Measurements from ENCODE around the gene SINHCAF.

DNA sequence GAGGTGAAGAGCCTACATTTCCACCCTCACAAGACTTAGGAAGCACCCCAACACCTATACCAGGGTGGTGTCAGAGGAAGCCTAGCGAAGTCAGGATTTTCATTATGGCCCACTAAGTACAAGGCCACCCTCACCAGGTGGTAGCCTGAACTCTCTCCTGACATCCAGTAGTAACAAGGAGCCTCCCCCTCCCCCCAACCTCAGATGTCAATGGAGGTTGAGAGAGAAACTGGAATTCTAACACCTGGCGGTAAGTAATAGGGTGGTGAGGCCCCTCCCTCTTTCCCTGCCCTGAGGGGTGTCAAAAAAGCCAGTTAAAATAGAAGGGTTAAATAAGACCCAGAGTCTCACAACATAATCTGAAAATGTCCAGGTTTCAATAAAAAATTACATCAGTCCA, 37.6 kb downstream of the SINHCAF start:
- TF ChIP-seq GATA3 (IDR thresholded peaks at IDR 0.05; ENCODE audit: low read depth, low read length): no peak
- no peak for TF ChIP-seq GATA2 (IDR thresholded peaks at IDR 0.05; ENCODE audit: low read depth, low read length)

Measured in SH-SY5Y (cell line).